Common myeloid progenitor, CD34-positive (primary cell): Measurements from ENCODE around the gene FAM118B.
"Not testable (repeated sequence)": the region's sequence is repeated elsewhere in the genome, so short reads cannot be mapped to it uniquely, and the experiment has no call there.

Experiments
- CTCF ChIA-PET: fragments of 350-600 bp; sonication (Branson Sonifier 250); formaldehyde crosslinking; loops from one replicate; lab custom pipeline; 2021; ENCODE audit warnings: antibody characterized with exemption; lab: Charles Lee
- POLR2A ChIA-PET: fragments of 350-600 bp; sonication (Branson Sonifier 250); formaldehyde crosslinking; loops from one replicate; lab custom pipeline; 2021; ENCODE audit warnings: antibody characterized with exemption; lab: Charles Lee
- DNase-seq, 3 donors: peaks; one replicate each; pipeline versions ENCODE4 v3.0.0 to v3.0.0-alpha.2; 2013
- H3K27ac ChIP-seq, 2 experiments: 1 replicate in 1 of 2; 2 replicates in 1 of 2; pipeline ENCODE4 v1.7.0; 2013; ENCODE audit warnings: inconsistent platforms in 2 of 2, low read length in 2 of 2, mild to moderate bottlenecking in 2 of 2, low read depth in 1 of 2, moderate library complexity in 1 of 2; ENCODE audit not compliant: severe bottlenecking in 2 of 2, insufficient read depth in 1 of 2, poor library complexity in 1 of 2
- H3K27me3 ChIP-seq, 5 experiments: replicated peaks in 2 of 5; 1 replicate in 3 of 5; 2 replicates in 2 of 5; pipeline versions ENCODE4 v1.6.1 to v1.7.0; 2013; ENCODE audit warnings: low read length in 4 of 5, mild to moderate bottlenecking in 2 of 5, moderate library complexity in 2 of 5, inconsistent platforms in 1 of 5; ENCODE audit not compliant: insufficient read depth in 5 of 5, control insufficient read depth in 4 of 5
- H3K36me3 ChIP-seq, 4 experiments: 1 replicate in 2 of 4; 2 replicates in 2 of 4; pipeline versions ENCODE4 v1.6.1 to v1.7.0; 2013; ENCODE audit warnings: low read length in 3 of 4, control low read depth in 1 of 4, mild to moderate bottlenecking in 1 of 4; ENCODE audit not compliant: control insufficient read depth in 4 of 4, insufficient read depth in 4 of 4
- H3K4me1 ChIP-seq, 4 experiments: 1 replicate in 3 of 4; 2 replicates in 1 of 4; pipeline versions ENCODE4 v1.6.1 to v1.7.1; 2013; ENCODE audit warnings: low read length in 3 of 4, mild to moderate bottlenecking in 3 of 4, control low read depth in 1 of 4, inconsistent platforms in 1 of 4, moderate library complexity in 1 of 4; ENCODE audit not compliant: control insufficient read depth in 4 of 4, insufficient read depth in 4 of 4; ENCODE audit errors: control extremely low read depth in 1 of 4
- H3K4me3 ChIP-seq, 7 experiments: 1 replicate in 4 of 7; 2 replicates in 3 of 7; pipeline versions ENCODE4 v1.5.1 to v1.7.0; 2013; ENCODE audit warnings: mild to moderate bottlenecking in 7 of 7, low read length in 6 of 7, moderate library complexity in 6 of 7, inconsistent platforms in 2 of 7, low read depth in 2 of 7, control low read depth in 1 of 7; ENCODE audit not compliant: insufficient read depth in 4 of 7, control insufficient read depth in 1 of 7; ENCODE audit errors: extremely low read depth in 1 of 7
- H3K9me3 ChIP-seq, 5 experiments: 1 replicate in 4 of 5; 2 replicates in 1 of 5; pipeline versions ENCODE4 v1.6.1 to v1.7.1; 2013; ENCODE audit warnings: low read length in 4 of 5, mild to moderate bottlenecking in 2 of 5, inconsistent platforms in 1 of 5, low read depth in 1 of 5, moderate library complexity in 1 of 5; ENCODE audit not compliant: control insufficient read depth in 4 of 5, insufficient read depth in 2 of 5; ENCODE audit errors: control extremely low read depth in 1 of 5
- WGBS: methylation state at CpG from one replicate; pipeline ENCODE4 v1.1.5; 2013; ENCODE audit not compliant: insufficient coverage; 5-methylcytosine and 5-hydroxymethylcytosine counted together

The FAM118B gene

DNA sequence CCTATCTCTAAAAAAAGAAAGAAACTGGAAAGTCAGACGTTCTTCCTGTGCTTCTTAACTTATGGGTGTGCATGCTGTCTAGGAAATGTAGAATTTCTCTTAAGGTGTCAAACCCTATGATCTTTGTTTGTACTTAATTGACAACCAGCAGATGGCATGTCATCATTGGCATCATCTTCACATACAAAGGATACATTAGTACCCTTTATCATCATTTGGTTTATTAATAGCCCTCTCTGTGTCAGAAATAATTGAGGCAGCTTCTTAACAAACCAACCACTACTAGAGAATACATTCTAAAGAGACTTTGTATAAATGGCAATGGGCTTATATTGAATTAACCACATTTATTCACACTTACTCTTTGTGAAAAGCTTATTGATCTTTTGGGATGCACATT is 43.2 kb downstream of the FAM118B start:
- ChIA-PET CTCF (interaction anchor here (1.2 kb wide), 1 partner anchor 9 kb away, joined by 3 read pairs; no protein-coding TSS in a partner anchor), POLR2A (no interaction called here)
- no peaks in the 10 kb centered on the region for H3K9me3 ChIP-seq
- no peak overlapping the region for H3K27ac ChIP-seq
- no CpG with 5 or more reads among the region's 1 CpG for WGBS
- H3K4me1 ChIP-seq, result no peaks in the 10 kb centered on the region
- DNase-seq, result no peak
- no peak overlapping the region for H3K4me3 ChIP-seq
- H3K36me3 ChIP-seq, result peaks cover 6 to 53% (median 28%) of the 10 kb centered on the region in 4 experiments
- H3K27me3 ChIP-seq, result no peaks in the 10 kb centered on the region

DNA sequence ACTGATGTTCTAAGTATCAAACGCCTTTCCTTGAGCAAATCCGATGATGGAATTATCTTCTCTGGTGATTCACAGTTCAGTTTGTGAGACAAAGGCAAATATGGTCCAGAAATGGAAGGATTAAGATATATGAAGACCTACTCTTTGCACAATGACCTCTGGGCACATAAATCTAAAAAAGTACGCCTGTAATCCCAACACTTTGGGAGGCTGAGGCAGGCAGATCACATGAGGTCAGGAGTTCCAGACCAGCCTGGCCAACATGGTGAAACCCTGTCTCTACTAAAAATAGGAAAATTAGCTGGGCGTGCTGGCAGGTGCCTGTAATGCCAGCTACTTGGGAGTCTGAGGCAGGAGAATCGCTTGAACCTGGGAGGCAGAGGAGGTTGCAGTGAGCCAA is 43.9 kb downstream of the FAM118B start:
- peaks cover 6 to 54% (median 30%) of the 10 kb centered on the region in 4 experiments for H3K36me3 ChIP-seq
- H3K27ac ChIP-seq, H3K9me3 ChIP-seq, H3K4me1 ChIP-seq, POLR2A ChIA-PET, H3K27me3 ChIP-seq, DNase-seq, H3K4me3 ChIP-seq: not testable (repeated sequence)
- CTCF ChIA-PET, result interaction anchor here (1.0 to 1.2 kb wide), 2 partner anchors 8 to 17 kb away, joined by 3 read pairs; no protein-coding TSS in a partner anchor
- WGBS, result 94% methylated on average over 3 of the region's 5 CpGs

DNA sequence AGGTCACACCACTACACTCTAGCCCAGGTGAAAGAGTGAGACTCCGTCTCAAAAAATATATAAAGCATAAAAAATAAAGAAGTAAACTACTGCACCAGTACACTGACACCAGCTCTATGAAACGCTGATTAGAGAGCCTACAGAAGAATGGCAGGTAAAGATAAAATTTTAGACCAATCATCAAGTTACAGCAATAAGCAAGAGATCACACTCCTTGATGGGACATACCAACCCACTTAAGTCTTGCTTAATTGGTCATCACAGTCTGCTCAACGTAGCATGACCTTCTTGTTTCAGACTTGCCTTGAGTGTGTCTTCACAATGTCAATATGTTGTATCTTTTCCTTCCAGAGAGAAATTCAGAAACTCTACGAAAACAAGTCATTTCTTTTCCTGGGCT is 44.6 kb downstream of the FAM118B start:
- no peak overlapping the region for H3K27ac ChIP-seq
- POLR2A ChIA-PET, result no interaction called here
- H3K9me3 ChIP-seq, result no peaks in the 10 kb centered on the region
- no peak for DNase-seq
- no peaks in the 10 kb centered on the region for H3K4me1 ChIP-seq
- H3K36me3 ChIP-seq, result peaks cover 6 to 58% (median 32%) of the 10 kb centered on the region in 4 experiments
- CTCF ChIA-PET, result interaction anchor here (1.0 kb wide), 1 partner anchor 17 kb away, joined by 3 read pairs; no protein-coding TSS in a partner anchor
- no peak overlapping the region for H3K4me3 ChIP-seq
- 100% methylated on average over 2 of the region's 4 CpGs for WGBS
- no peaks in the 10 kb centered on the region for H3K27me3 ChIP-seq

- Histone ChIP-seq H3K4me1 (no peaks in the 10 kb centered on the region), H3K27me3 (no peaks in the 10 kb centered on the region), H3K4me3 (no peak overlapping the region), H3K9me3 (no peaks in the 10 kb centered on the region), H3K27ac (no peak overlapping the region), H3K36me3 (peaks cover 7 to 60% (median 34%) of the 10 kb centered on the region in 4 experiments)
- ChIA-PET CTCF (no interaction called here), POLR2A (no interaction called here)
- DNase-seq, result no peak
- no CpG with 5 or more reads among the region's 2 CpGs for WGBS
These were observed 45.6 kb downstream of the FAM118B start for GRCh38 chr11:126257144-126257543.

GRCh38 chr11:126257764-126258163 is 46.2 kb downstream of the FAM118B start:
- ChIA-PET POLR2A (no interaction called here), CTCF (no interaction called here)
- Histone ChIP-seq H3K36me3 (peaks cover 12 to 66% (median 37%) of the 10 kb centered on the region in 4 experiments), H3K4me1 (no peaks in the 10 kb centered on the region), H3K9me3 (no peaks in the 10 kb centered on the region), H3K27ac (no peak overlapping the region), H3K27me3 (no peaks in the 10 kb centered on the region), H3K4me3 (no peak overlapping the region)
- 88% methylated on average over 1 of the region's 2 CpGs for WGBS
- DNase-seq, result no peak

GRCh38 chr11:126262216-126262615 is 50.6 kb downstream of the FAM118B start:
- H3K9me3 ChIP-seq, result no peaks in the 10 kb centered on the region
- ChIA-PET POLR2A (interaction anchor here (1.7 kb wide), 1 partner anchor 21 kb away, joined by 4 read pairs; the partner anchor contains the start of gene TIRAP), CTCF (interaction anchor here (0.9 kb wide), 1 partner anchor 45 kb away, joined by 3 read pairs; no protein-coding TSS in a partner anchor)
- H3K27ac ChIP-seq, result no peak overlapping the region
- peaks cover 16 to 78% (median 55%) of the 10 kb centered on the region in 4 experiments for H3K36me3 ChIP-seq
- 98% methylated on average over 4 of the region's 6 CpGs for WGBS
- H3K27me3 ChIP-seq, result no peaks in the 10 kb centered on the region
- no peak overlapping the region for H3K4me3 ChIP-seq
- no peak for DNase-seq
- H3K4me1 ChIP-seq, result peaks cover 0 to 1% (median 0%) of the 10 kb centered on the region in 4 experiments

DNA sequence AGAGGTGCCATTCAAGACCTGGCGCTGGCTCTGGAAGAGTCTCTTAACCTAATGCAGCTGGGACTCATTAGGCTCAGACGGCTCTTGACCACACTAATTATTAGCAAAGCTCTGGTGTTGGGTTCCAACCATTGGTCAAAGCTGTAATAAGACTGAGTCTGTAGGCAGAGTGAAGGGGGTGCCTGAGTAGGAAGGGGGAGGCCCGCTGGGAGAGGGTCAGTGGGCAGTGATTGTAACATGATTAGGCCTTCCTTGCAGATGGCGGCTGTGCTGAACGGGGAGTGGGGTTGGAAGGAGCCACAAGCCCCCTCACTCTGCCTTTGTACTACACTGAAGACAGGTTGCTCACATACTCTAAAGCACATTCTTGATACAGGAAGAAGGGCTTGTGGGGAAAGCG is 51.9 kb downstream of the FAM118B start:
- WGBS, result 100% methylated on average over 2 of the region's 6 CpGs
- ChIA-PET CTCF (interaction anchor here (0.6 to 1.4 kb wide), 2 partner anchors 9 to 57 kb away, joined by 3 read pairs; no protein-coding TSS in a partner anchor), POLR2A (interaction anchor here (0.7 kb wide), 1 partner anchor 59 kb away, joined by 3 read pairs; no protein-coding TSS in a partner anchor)
- H3K27ac ChIP-seq, result no peak overlapping the region
- H3K36me3 ChIP-seq, result peaks cover 15 to 76% (median 52%) of the 10 kb centered on the region in 4 experiments
- no peak overlapping the region for H3K4me3 ChIP-seq
- peaks cover 7 to 9% (median 9%) of the 10 kb centered on the region in 4 experiments for H3K4me1 ChIP-seq
- DNase-seq, result no peak
- no peaks in the 10 kb centered on the region for H3K27me3 ChIP-seq
- no peaks in the 10 kb centered on the region for H3K9me3 ChIP-seq
